Right lobe of liver (tissue), 4 donors: Measurements from ENCODE around the gene TUBG1.

Experiments used
- CTCF ChIP-seq, 4 donors: fragments of 200-600 bp in 3 of 4; fragments of 450-650 bp in 1 of 4; IDR thresholded peaks; one replicate each; pipeline versions ENCODE4 v1.5.1 to v1.8.0; 2016 to 2022; ENCODE audit warnings: antibody characterized with exemption in 4 of 4, mild to moderate bottlenecking in 2 of 4
- POLR2A ChIP-seq: fragments of 450-650 bp; IDR thresholded peaks from one replicate; pipeline ENCODE4 v1.6.1; 2017; ENCODE audit warnings: antibody characterized with exemption, mild to moderate bottlenecking
- donor health status: DM: no; HTN: no; CAD: no.
- donor health status: DM: no; HTN: no; CAD: no.
- donor health status: DM: no; HTN: yes; CAD: no.

- TF ChIP-seq POLR2A: no peak
- no peak for TF ChIP-seq CTCF (IDR thresholded peaks at IDR 0.05)
These were observed 27.7 kb upstream of the TUBG1 start for GRCh38 chr17:42581744-42582270.
